Epithelial cell of proximal tubule (primary cell): ENCODE results near the gene DNAH11. TPM values are rescaled to one million over a fixed set of nuclear protein-coding genes. Genes with fewer than 3 reads are reported as not detected.
"Not testable (repeated sequence)": the region's sequence is repeated elsewhere in the genome, so short reads cannot be mapped to it uniquely, and the experiment has no call there.

Experiments used
- DNase-seq: peaks from one replicate; pipeline ENCODE4 v3.0.0-alpha.2; 2011; ENCODE audit warnings: low read depth
- H3K4me3 ChIP-seq: 2 replicates; pipeline ENCODE4 v1.5.1; 2011; ENCODE audit warnings: low read depth, mild to moderate bottlenecking, low read length
- CTCF ChIP-seq: conservative IDR thresholded peaks from 2 replicates; pipeline ENCODE4 v1.5.1; 2012; ENCODE audit warnings: low read depth, mild to moderate bottlenecking, low read length
- total RNA-seq: library from RNA; depleted of rRNA; stranded (reverse); fragments of >200 nt; gene quantifications from 2 replicates; pipeline ENCODE4 v1.2.3, GENCODE V29; 2015

The DNAH11 gene
- total RNA-seq, 1 donor from 2014 or later = 2.8 TPM

- no peak for DNase-seq
- TF ChIP-seq CTCF = no peak
- no peak overlapping the region for H3K4me3 ChIP-seq
These were observed 34.3 kb upstream of the DNAH11 start for GRCh38 chr7:21508538-21508937.

GRCh38 chr7:21514062-21514461, 28.8 kb upstream of the DNAH11 start:
- no peak for TF ChIP-seq CTCF
- H3K4me3 ChIP-seq = no peak overlapping the region
- DNase-seq = no peak

DNA sequence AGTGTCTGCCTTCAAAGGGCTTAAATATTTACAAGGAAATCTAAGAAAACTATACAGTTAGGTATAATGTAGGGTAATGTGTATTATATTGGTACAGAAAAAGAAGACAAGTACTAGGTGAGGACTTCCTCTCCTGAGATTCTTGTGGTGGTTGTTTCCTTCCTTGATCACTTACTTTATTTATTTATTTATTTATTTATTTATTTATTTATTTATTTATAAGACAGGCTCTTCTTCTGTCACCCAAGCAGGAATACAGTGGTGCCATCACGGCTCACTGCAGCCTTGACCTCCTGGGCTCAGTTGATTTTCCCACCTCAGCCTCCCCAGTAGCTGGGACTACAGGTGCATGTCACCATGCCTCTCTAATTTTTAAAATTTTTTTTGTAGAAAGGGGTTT, 18.2 kb upstream of the DNAH11 start:
- TF ChIP-seq CTCF = no peak
- no peak overlapping the region for H3K4me3 ChIP-seq
- DNase-seq = no peak

- TF ChIP-seq CTCF = peak; percentile 61
- H3K4me3 ChIP-seq = no peak overlapping the region
- DNase-seq = no peak
These were observed 16.8 kb upstream of the DNAH11 start for GRCh38 chr7:21526007-21526406.

GRCh38 chr7:21526448-21526847, 16.4 kb upstream of the DNAH11 start:
- TF ChIP-seq CTCF = no peak
- no peak for DNase-seq
- H3K4me3 ChIP-seq = no peak overlapping the region

GRCh38 chr7:21532485-21532884, 10.4 kb upstream of the DNAH11 start:
- not testable (repeated sequence) for H3K4me3 ChIP-seq, DNase-seq

DNA sequence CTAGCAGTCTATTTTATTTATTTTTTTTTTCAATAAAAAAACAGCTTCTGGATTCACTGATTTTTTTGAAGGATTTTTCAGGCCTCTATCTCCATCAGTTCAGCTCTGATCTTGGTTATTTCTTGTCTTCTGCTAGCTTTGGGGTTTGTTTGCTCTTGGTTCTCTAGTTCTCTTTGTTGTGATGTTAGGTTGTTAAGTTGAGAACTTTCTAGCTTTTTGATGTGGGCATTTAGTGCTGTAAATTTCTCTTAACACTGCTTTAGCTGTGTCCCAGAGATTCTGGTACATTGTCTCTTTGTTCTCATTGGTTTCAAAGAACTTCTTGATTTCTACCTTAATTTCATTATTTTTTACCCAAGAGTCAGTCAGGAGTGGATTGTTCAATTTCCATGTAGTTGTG, 9.2 kb upstream of the DNAH11 start:
- not testable (repeated sequence) for H3K4me3 ChIP-seq

DNA sequence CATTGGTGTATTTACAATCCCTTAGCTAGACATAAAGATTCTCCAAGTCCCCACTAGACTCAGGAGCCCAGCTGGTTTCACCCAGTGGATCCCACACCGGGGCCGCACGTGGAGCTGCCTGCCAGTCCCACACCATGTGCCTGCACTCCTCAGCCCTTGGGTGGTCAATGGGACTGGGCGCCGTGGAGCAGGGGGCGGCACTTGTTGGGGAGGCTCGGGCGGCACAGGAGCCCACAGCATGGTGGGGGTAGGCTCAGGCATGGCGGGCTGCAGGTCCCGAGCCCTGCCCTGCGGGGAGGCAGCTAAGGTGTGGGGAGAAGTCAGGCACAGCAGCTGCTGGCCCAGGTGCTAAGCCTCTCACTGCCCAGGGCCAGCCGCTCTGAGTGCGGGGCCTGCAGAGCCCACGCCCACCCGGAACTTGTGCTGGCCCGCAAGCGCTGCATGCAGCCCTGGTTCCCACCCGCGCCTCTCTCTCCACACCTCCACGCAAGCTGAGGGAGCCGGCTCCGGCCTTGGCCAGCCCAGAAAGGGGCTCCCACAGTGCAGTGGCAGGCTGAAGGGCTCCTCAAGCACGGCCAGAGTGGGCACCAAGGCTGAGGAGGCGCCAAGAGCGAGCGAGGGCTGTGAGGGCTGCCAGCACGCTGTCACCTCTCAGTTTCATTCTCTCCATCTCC, 6.3 kb upstream of the DNAH11 start:
- H3K4me3 ChIP-seq, DNase-seq: not testable (repeated sequence)

More for the DNA sequence above, 9.2 kb upstream of the DNAH11 start:
- DNase-seq = not testable (repeated sequence)

DNA sequence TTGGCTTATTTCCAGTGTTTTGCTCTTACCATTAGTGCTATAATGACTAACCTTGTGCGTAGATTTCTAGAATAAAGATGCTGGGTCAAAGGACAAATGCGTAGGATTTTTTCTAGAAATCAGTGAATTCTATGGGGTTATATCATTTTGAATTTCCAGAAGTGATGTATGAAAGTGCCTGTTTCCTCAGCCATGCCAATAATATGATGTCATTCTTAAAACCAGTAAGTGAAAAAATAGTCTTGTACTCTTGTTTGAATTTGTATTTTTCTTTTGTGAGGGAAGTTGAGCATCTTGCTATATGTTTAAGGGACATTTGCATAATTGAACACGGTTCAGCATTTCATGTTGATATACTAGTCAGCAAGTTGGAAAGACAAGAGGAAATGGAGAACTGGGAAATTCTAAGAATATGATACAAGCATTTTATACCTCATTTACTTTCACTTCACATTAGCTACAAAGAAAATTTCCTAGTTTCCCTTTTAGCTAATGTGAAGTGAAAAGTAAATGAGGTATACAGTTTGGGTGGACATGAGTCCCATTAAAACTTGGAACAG, 3.8 kb upstream of the DNAH11 start:
- no peak for DNase-seq
- TF ChIP-seq CTCF = no peak
- no peak overlapping the region for H3K4me3 ChIP-seq
